ENCODE measurements around the gene SPEF2.

The SPEF2 gene
- 12.1 to 16.7 (median 14.9) reads per million in 3 donors for total RNA-seq

- peak; percentile 49 to 65 (median 61) for DNase-seq
- no peaks in the 10 kb centered on the region for H3K27me3 ChIP-seq (replicated peaks; ENCODE audit: control insufficient read depth, insufficient read depth, low read length, poor library complexity, severe bottlenecking)
- H3K4me3 ChIP-seq (ENCODE audit: insufficient read depth, low read depth, low read length, poor library complexity, severe bottlenecking) = peak within 1 kb of the TSS; percentile 96
- peak within 1 kb of the TSS; percentile 58 for H3K27ac ChIP-seq (ENCODE audit: insufficient read depth, low read length, poor library complexity, severe bottlenecking)
- H3K36me3 ChIP-seq (ENCODE audit: control insufficient read depth, insufficient read depth, low read length) = no peaks in the 10 kb centered on the region
- H3K4me1 ChIP-seq (ENCODE audit: control insufficient read depth, insufficient read depth, low read length, poor library complexity, severe bottlenecking) = peaks cover 10% of the 10 kb centered on the region
- H3K9me3 ChIP-seq (ENCODE audit: control insufficient read depth, low read length) = no peaks in the 10 kb centered on the region
Measured at GRCh38 chr5:35617435-35618303, at the start of gene SPEF2. Gene SPEF2, plus strand, starts transcription at chr5:35617863. Its CDS starts 135 bp downstream, at chr5:35617998.

GRCh38 chr5:35575578-35575977, 42.1 kb upstream of the SPEF2 start:
- no peak for DNase-seq
- Histone ChIP-seq H3K36me3 (ENCODE audit: control insufficient read depth, insufficient read depth, low read length) (no peaks in the 10 kb centered on the region), H3K9me3 (ENCODE audit: control insufficient read depth, low read length) (no peaks in the 10 kb centered on the region), H3K4me3 (ENCODE audit: insufficient read depth, low read depth, low read length, poor library complexity, severe bottlenecking) (no peak overlapping the region), H3K4me1 (ENCODE audit: control insufficient read depth, insufficient read depth, low read length, poor library complexity, severe bottlenecking) (no peaks in the 10 kb centered on the region), H3K27me3 (replicated peaks; ENCODE audit: control insufficient read depth, insufficient read depth, low read length, poor library complexity, severe bottlenecking) (no peaks in the 10 kb centered on the region), H3K27ac (ENCODE audit: insufficient read depth, low read length, poor library complexity, severe bottlenecking) (no peak overlapping the region)

- no peaks in the 10 kb centered on the region for H3K27me3 ChIP-seq (replicated peaks; ENCODE audit: control insufficient read depth, insufficient read depth, low read length, poor library complexity, severe bottlenecking)
- H3K4me1 ChIP-seq (ENCODE audit: control insufficient read depth, insufficient read depth, low read length, poor library complexity, severe bottlenecking) = no peaks in the 10 kb centered on the region
- H3K4me3 ChIP-seq (ENCODE audit: insufficient read depth, low read depth, low read length, poor library complexity, severe bottlenecking) = no peak overlapping the region
- no peak overlapping the region for H3K27ac ChIP-seq (ENCODE audit: insufficient read depth, low read length, poor library complexity, severe bottlenecking)
- DNase-seq = no peak
- no peaks in the 10 kb centered on the region for H3K9me3 ChIP-seq (ENCODE audit: control insufficient read depth, low read length)
- H3K36me3 ChIP-seq (ENCODE audit: control insufficient read depth, insufficient read depth, low read length) = no peaks in the 10 kb centered on the region
Measured at GRCh38 chr5:35587419-35587818, 30.2 kb upstream of the SPEF2 start.

- Histone ChIP-seq H3K36me3 (ENCODE audit: control insufficient read depth, insufficient read depth, low read length) (no peaks in the 10 kb centered on the region), H3K4me1 (ENCODE audit: control insufficient read depth, insufficient read depth, low read length, poor library complexity, severe bottlenecking) (no peaks in the 10 kb centered on the region), H3K27ac (ENCODE audit: insufficient read depth, low read length, poor library complexity, severe bottlenecking) (no peak overlapping the region), H3K27me3 (replicated peaks; ENCODE audit: control insufficient read depth, insufficient read depth, low read length, poor library complexity, severe bottlenecking) (no peaks in the 10 kb centered on the region), H3K9me3 (ENCODE audit: control insufficient read depth, low read length) (no peaks in the 10 kb centered on the region), H3K4me3 (ENCODE audit: insufficient read depth, low read depth, low read length, poor library complexity, severe bottlenecking) (no peak overlapping the region)
- DNase-seq = no peak
Measured at GRCh38 chr5:35593338-35593737, 24.3 kb upstream of the SPEF2 start.

GRCh38 chr5:35598707-35599370, 18.8 kb upstream of the SPEF2 start:
- H3K9me3 ChIP-seq (ENCODE audit: control insufficient read depth, low read length) = no peaks in the 10 kb centered on the region
- H3K36me3 ChIP-seq (ENCODE audit: control insufficient read depth, insufficient read depth, low read length) = no peaks in the 10 kb centered on the region
- H3K27me3 ChIP-seq (replicated peaks; ENCODE audit: control insufficient read depth, insufficient read depth, low read length, poor library complexity, severe bottlenecking) = no peaks in the 10 kb centered on the region
- H3K27ac ChIP-seq (ENCODE audit: insufficient read depth, low read length, poor library complexity, severe bottlenecking) = no peak overlapping the region
- H3K4me3 ChIP-seq (ENCODE audit: insufficient read depth, low read depth, low read length, poor library complexity, severe bottlenecking) = no peak overlapping the region
- no peaks in the 10 kb centered on the region for H3K4me1 ChIP-seq (ENCODE audit: control insufficient read depth, insufficient read depth, low read length, poor library complexity, severe bottlenecking)
- DNase-seq = no peak

GRCh38 chr5:35600591-35600990, 17.1 kb upstream of the SPEF2 start:
- H3K9me3 ChIP-seq (ENCODE audit: control insufficient read depth, low read length) = no peaks in the 10 kb centered on the region
- no peaks in the 10 kb centered on the region for H3K4me1 ChIP-seq (ENCODE audit: control insufficient read depth, insufficient read depth, low read length, poor library complexity, severe bottlenecking)
- H3K4me3 ChIP-seq (ENCODE audit: insufficient read depth, low read depth, low read length, poor library complexity, severe bottlenecking) = no peak overlapping the region
- no peaks in the 10 kb centered on the region for H3K36me3 ChIP-seq (ENCODE audit: control insufficient read depth, insufficient read depth, low read length)
- DNase-seq = no peak
- H3K27ac ChIP-seq (ENCODE audit: insufficient read depth, low read length, poor library complexity, severe bottlenecking) = no peak overlapping the region
- no peaks in the 10 kb centered on the region for H3K27me3 ChIP-seq (replicated peaks; ENCODE audit: control insufficient read depth, insufficient read depth, low read length, poor library complexity, severe bottlenecking)

- no peak overlapping the region for H3K27ac ChIP-seq (ENCODE audit: insufficient read depth, low read length, poor library complexity, severe bottlenecking)
- no peaks in the 10 kb centered on the region for H3K36me3 ChIP-seq (ENCODE audit: control insufficient read depth, insufficient read depth, low read length)
- no peaks in the 10 kb centered on the region for H3K9me3 ChIP-seq (ENCODE audit: control insufficient read depth, low read length)
- no peak for DNase-seq
- no peak overlapping the region for H3K4me3 ChIP-seq (ENCODE audit: insufficient read depth, low read depth, low read length, poor library complexity, severe bottlenecking)
- H3K4me1 ChIP-seq (ENCODE audit: control insufficient read depth, insufficient read depth, low read length, poor library complexity, severe bottlenecking) = no peaks in the 10 kb centered on the region
- no peaks in the 10 kb centered on the region for H3K27me3 ChIP-seq (replicated peaks; ENCODE audit: control insufficient read depth, insufficient read depth, low read length, poor library complexity, severe bottlenecking)
Measured at GRCh38 chr5:35608881-35609779, 8.5 kb upstream of the SPEF2 start.

- Histone ChIP-seq H3K27me3 (replicated peaks; ENCODE audit: control insufficient read depth, insufficient read depth, low read length, poor library complexity, severe bottlenecking) (no peaks in the 10 kb centered on the region), H3K36me3 (ENCODE audit: control insufficient read depth, insufficient read depth, low read length) (no peaks in the 10 kb centered on the region), H3K4me1 (ENCODE audit: control insufficient read depth, insufficient read depth, low read length, poor library complexity, severe bottlenecking) (peaks cover 10% of the 10 kb centered on the region), H3K9me3 (ENCODE audit: control insufficient read depth, low read length) (no peaks in the 10 kb centered on the region), H3K4me3 (ENCODE audit: insufficient read depth, low read depth, low read length, poor library complexity, severe bottlenecking) (peak overlapping the region; percentile 96), H3K27ac (ENCODE audit: insufficient read depth, low read length, poor library complexity, severe bottlenecking) (peak overlapping the region; percentile 58)
- DNase-seq = no peak
Measured at GRCh38 chr5:35617060-35617434, 616 bp upstream of the SPEF2 start.

DNA sequence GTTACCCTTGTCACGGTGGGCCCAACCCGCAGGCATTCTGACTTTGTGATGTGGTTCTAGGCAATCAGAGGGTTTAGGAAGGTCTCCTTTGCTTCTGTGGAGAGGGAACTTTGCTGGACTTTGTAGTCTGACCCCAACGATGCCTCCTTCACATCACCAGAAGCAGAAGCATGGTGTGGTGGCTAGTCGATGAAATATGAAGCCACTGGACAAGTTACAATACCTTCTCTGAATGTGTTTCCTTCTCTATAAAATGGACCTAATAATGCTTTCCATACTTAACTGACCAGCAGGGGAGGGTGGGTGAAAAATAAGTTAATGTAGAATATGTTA, 607 bp downstream of the SPEF2 start:
- Histone ChIP-seq H3K4me1 (ENCODE audit: control insufficient read depth, insufficient read depth, low read length, poor library complexity, severe bottlenecking) (peaks cover 10% of the 10 kb centered on the region), H3K4me3 (ENCODE audit: insufficient read depth, low read depth, low read length, poor library complexity, severe bottlenecking) (peak overlapping the region; percentile 96), H3K36me3 (ENCODE audit: control insufficient read depth, insufficient read depth, low read length) (no peaks in the 10 kb centered on the region), H3K27ac (ENCODE audit: insufficient read depth, low read length, poor library complexity, severe bottlenecking) (peak overlapping the region; percentile 58), H3K27me3 (replicated peaks; ENCODE audit: control insufficient read depth, insufficient read depth, low read length, poor library complexity, severe bottlenecking) (no peaks in the 10 kb centered on the region), H3K9me3 (ENCODE audit: control insufficient read depth, low read length) (no peaks in the 10 kb centered on the region)
- DNase-seq = no peak
